ENCODE data around the gene GHR. TPM values are rescaled to one million over a fixed set of nuclear protein-coding genes. Genes with fewer than 3 reads are reported as not detected.

GHR gene
- total RNA-seq, 1 donor from 2014 or later = 5.4 TPM

DNA sequence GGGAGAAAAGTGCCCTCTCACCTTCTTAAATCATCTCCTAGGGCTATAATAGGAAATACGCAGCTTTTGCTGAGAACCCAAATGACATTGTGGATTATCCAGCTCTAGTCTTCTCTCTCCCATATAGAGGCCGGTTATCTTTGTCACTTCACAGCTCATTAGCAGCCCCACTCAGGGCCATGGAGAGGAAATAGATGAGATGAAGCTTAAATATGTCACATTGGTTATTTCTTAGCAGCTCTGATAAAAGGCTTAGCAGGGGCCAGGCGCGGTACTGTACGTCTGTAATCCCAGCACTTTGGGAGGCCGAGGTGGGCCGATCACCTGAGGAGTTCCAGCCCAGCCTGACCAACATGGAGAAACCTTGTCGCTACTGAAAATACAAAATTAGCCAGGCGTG is 90.0 kb downstream of the GHR start:
- H3K36me3 Mint-ChIP-seq (ENCODE audit: low read depth) = no peaks in the 10 kb centered on the region
- H3K4me3 Mint-ChIP-seq (ENCODE audit: unreplicated experiment) = no peak overlapping the region
- no peak for DNase-seq (ENCODE audit: low spot score)
- H3K4me1 Mint-ChIP-seq (ENCODE audit: low read depth) = peaks cover 9% of the 10 kb centered on the region
- TF ChIP-seq, protein P1, sequence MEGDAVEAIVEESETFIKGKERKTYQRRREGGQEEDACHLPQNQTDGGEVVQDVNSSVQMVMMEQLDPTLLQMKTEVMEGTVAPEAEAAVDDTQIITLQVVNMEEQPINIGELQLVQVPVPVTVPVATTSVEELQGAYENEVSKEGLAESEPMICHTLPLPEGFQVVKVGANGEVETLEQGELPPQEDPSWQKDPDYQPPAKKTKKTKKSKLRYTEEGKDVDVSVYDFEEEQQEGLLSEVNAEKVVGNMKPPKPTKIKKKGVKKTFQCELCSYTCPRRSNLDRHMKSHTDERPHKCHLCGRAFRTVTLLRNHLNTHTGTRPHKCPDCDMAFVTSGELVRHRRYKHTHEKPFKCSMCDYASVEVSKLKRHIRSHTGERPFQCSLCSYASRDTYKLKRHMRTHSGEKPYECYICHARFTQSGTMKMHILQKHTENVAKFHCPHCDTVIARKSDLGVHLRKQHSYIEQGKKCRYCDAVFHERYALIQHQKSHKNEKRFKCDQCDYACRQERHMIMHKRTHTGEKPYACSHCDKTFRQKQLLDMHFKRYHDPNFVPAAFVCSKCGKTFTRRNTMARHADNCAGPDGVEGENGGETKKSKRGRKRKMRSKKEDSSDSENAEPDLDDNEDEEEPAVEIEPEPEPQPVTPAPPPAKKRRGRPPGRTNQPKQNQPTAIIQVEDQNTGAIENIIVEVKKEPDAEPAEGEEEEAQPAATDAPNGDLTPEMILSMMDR (IDR thresholded peaks at IDR 0.05) = no peak
- no peaks in the 10 kb centered on the region for H3K9me3 Mint-ChIP-seq (ENCODE audit: low read depth)
- H3K27me3 Mint-ChIP-seq (ENCODE audit: low read depth) = peaks cover 2% of the 10 kb centered on the region
- no peak overlapping the region for H3K27ac Mint-ChIP-seq (ENCODE audit: unreplicated experiment)

- no peaks in the 10 kb centered on the region for H3K9me3 Mint-ChIP-seq (ENCODE audit: low read depth)
- H3K27ac Mint-ChIP-seq (ENCODE audit: unreplicated experiment) = no peak overlapping the region
- TF ChIP-seq, protein P1 (IDR thresholded peaks at IDR 0.05) = no peak
- no peak overlapping the region for H3K4me3 Mint-ChIP-seq (ENCODE audit: unreplicated experiment)
- no peak for DNase-seq (ENCODE audit: low spot score)
- peaks cover 2% of the 10 kb centered on the region for H3K27me3 Mint-ChIP-seq (ENCODE audit: low read depth)
- peaks cover 17% of the 10 kb centered on the region for H3K4me1 Mint-ChIP-seq (ENCODE audit: low read depth)
- no peaks in the 10 kb centered on the region for H3K36me3 Mint-ChIP-seq (ENCODE audit: low read depth)
These were observed 91.5 kb downstream of the GHR start for GRCh38 chr5:42514754-42515153.

- Mint-ChIP-seq H3K9me3 (ENCODE audit: low read depth) (no peaks in the 10 kb centered on the region), H3K4me1 (ENCODE audit: low read depth) (peaks cover 17% of the 10 kb centered on the region), H3K27ac (ENCODE audit: unreplicated experiment) (no peak overlapping the region), H3K4me3 (ENCODE audit: unreplicated experiment) (no peak overlapping the region), H3K27me3 (ENCODE audit: low read depth) (peaks cover 2% of the 10 kb centered on the region), H3K36me3 (ENCODE audit: low read depth) (no peaks in the 10 kb centered on the region)
- TF ChIP-seq, protein P1 (IDR thresholded peaks at IDR 0.05) = no peak
- DNase-seq (ENCODE audit: low spot score) = no peak
These were observed 92.3 kb downstream of the GHR start for GRCh38 chr5:42515504-42515903.

DNA sequence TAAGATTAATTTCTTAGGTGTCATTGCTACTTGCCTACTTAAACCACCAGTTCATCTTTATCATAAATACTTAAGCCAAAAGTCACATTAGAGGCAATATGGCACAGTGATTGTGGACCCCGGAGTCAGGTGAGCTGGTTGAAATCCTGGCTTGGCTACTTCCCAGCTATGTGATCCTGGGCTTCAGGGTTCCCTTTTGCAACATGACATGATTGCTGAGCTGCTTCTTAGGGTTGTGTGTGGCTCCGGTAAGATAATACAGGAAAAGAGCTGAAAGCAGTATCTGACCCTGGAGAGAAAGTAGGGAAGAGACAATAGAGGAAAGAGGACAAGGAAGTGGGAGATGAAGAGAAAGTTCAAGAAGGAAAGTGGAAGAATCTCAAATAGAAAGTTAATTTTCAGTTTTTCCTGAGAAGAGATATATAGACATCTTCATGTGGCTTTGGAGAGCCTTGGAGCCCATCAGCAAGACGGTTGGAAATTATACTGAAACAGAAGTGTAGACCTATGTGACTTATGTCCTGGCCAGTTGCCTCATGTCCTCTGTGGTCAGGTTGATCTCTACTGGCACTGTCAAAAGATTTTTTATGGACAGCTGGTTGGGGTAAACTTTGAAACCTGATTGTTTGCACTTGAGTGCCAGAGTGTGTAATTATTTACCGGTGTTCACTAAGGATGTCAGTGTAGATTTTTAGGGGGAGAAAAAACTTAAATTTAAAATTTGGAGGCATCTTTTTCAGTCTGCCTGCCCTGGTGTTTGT is 93.2 kb downstream of the GHR start:
- peaks cover 2% of the 10 kb centered on the region for H3K27me3 Mint-ChIP-seq (ENCODE audit: low read depth)
- peaks cover 17% of the 10 kb centered on the region for H3K4me1 Mint-ChIP-seq (ENCODE audit: low read depth)
- TF ChIP-seq, protein P1 (IDR thresholded peaks at IDR 0.05) = no peak
- no peak overlapping the region for H3K27ac Mint-ChIP-seq (ENCODE audit: unreplicated experiment)
- no peak for DNase-seq (ENCODE audit: low spot score)
- H3K4me3 Mint-ChIP-seq (ENCODE audit: unreplicated experiment) = no peak overlapping the region
- no peaks in the 10 kb centered on the region for H3K9me3 Mint-ChIP-seq (ENCODE audit: low read depth)
- H3K36me3 Mint-ChIP-seq (ENCODE audit: low read depth) = no peaks in the 10 kb centered on the region

- DNase-seq (ENCODE audit: low spot score) = no peak
- Mint-ChIP-seq H3K27ac (ENCODE audit: unreplicated experiment) (no peak overlapping the region), H3K4me3 (ENCODE audit: unreplicated experiment) (no peak overlapping the region), H3K36me3 (ENCODE audit: low read depth) (no peaks in the 10 kb centered on the region), H3K9me3 (ENCODE audit: low read depth) (no peaks in the 10 kb centered on the region), H3K4me1 (ENCODE audit: low read depth) (peaks cover 17% of the 10 kb centered on the region), H3K27me3 (ENCODE audit: low read depth) (peaks cover 2% of the 10 kb centered on the region)
- TF ChIP-seq, protein P1 (IDR thresholded peaks at IDR 0.05) = no peak
These were observed 93.9 kb downstream of the GHR start for GRCh38 chr5:42517164-42517563.
